Heart right ventricle (tissue), 16 donors: ENCODE measurements around the gene LRRC14B. TPM values are rescaled to one million over a fixed set of nuclear protein-coding genes. Genes with fewer than 3 reads are reported as not detected.
A peak's percentile ranks its signal among the peaks of the same experiment; 100 is the strongest.

Experiments
- ATAC-seq, 8 donors: fragments of 200-7000 bp; cut with Tn5 transposase; one replicate each; pipeline ENCODE4 v1.9.1; 2020; ENCODE audit warnings: mild to moderate bottlenecking in 8 of 8, moderate library complexity in 8 of 8, moderate number of reproducible peaks in 1 of 8
- DNase-seq, 2 donors: peaks; one replicate each; pipeline ENCODE4 v3.0.0-alpha.2; 2020
- H3K27ac ChIP-seq, 10 donors: fragments of 200-600 bp; sonication (generic) in 2 of 10; one replicate each; pipeline versions ENCODE4 v1.5.0 to v1.8.0; 2020 to 2022; ENCODE audit warnings: mild to moderate bottlenecking in 3 of 10
- H3K27me3 ChIP-seq, 7 donors: fragments of 200-600 bp; one replicate each; pipeline ENCODE4 v1.8.0; 2021 to 2022; ENCODE audit warnings: mild to moderate bottlenecking in 2 of 7
- H3K36me3 ChIP-seq, 9 donors: fragments of 200-600 bp; sonication (generic) in 1 of 9; one replicate each; pipeline versions ENCODE4 v1.5.0 to v1.8.0; 2020 to 2022; ENCODE audit warnings: mild to moderate bottlenecking in 2 of 9
- H3K4me1 ChIP-seq, 9 donors: fragments of 200-600 bp; sonication (generic) in 1 of 9; one replicate each; pipeline versions ENCODE4 v1.5.0 to v1.8.0; 2020 to 2022; ENCODE audit warnings: mild to moderate bottlenecking in 4 of 9
- H3K4me3 ChIP-seq, 10 donors: fragments of 200-600 bp; sonication (generic) in 2 of 10; one replicate each; pipeline versions ENCODE4 v1.5.0 to v1.8.0; 2020 to 2022; ENCODE audit warnings: mild to moderate bottlenecking in 7 of 10, moderate library complexity in 2 of 10
- H3K9me3 ChIP-seq, 11 donors: fragments of 200-600 bp in 10 of 11; sonication (generic) in 2 of 11; one replicate each; pipeline versions ENCODE4 v1.5.0 to v1.8.0; 2013 to 2022; ENCODE audit warnings: mild to moderate bottlenecking in 2 of 11, control low read depth in 1 of 11, moderate library complexity in 1 of 11
- CTCF ChIP-seq, 9 donors: fragments of 200-600 bp; sonication (generic) in 2 of 9; IDR thresholded peaks; one replicate each; pipeline versions ENCODE4 v1.5.0 to v1.8.0; 2021 to 2022; ENCODE audit warnings: antibody characterized with exemption in 9 of 9, mild to moderate bottlenecking in 5 of 9, moderate library complexity in 1 of 9
- WGBS, 2 donors: extraction: QIAGEN DNeasy Blood & Tissue Kit; methylation state at CpG; one replicate each; pipeline ENCODE4 v1.1.7; 2013; ENCODE audit warnings: inconsistent platforms in 1 of 2; 5-methylcytosine and 5-hydroxymethylcytosine counted together
- intact Hi-C, 10 donors: fragments of 100-400 bp; cut with DNase I; formaldehyde crosslinking; loops; one replicate each; pipeline versions ENCODE4 v1.11.1 to v1.14.2; 2022
- long read RNA-seq, 3 donors: library from polyadenylated mRNA; unstranded; transcript quantifications; one replicate each; pipeline ENCODE4 v2.0.0, GENCODE V29; 2020 to 2021
- polyA plus RNA-seq, 2 donors: library from polyadenylated mRNA; stranded (reverse); fragments of 200-250 nt; gene quantifications; one replicate each; pipeline ENCODE4 v1.2.3, GENCODE V29; 2013
- total RNA-seq, 10 donors: library from RNA; stranded (reverse); fragmentation: NEBNext Ultra II Directional in 3 of 10; extraction: Animal tissue kit (Norgen Biotek cat#: 25700) in 3 of 10; gene quantifications; one replicate each; pipeline versions ENCODE4 v1.2.1 to v1.2.4, GENCODE V29; 2021 to 2023
- donor health status: Arrhythmogenic right ventricular cardiomyopathy.
- donor health status: ischemic (EF 13 %, LVEDD 7.1; RV severe dilation, severe dysfunction).
- donor health status: healthy with polysubstance abuse.
- donor health status: DM: no; HTN: yes; CAD: no.
- donor health status: DM: no; HTN: no; CAD: no.
- donor health status: ischemic (EF 25% LVEDD 6.9; RV normal size, moderate dysfunction).
- donor health status: ischemic (EF 25% LVEDD 5.7; RV mildly dilated, moderate dysfunction).
- donor health status: healthy.
- donor health status: DM: yes; HTN: yes; CAD: no.
- donor health status: Ischemic cardiomyopathy.
- donor health status: ischemic (EF 35%, LVEDD 5.7; RV mildly dilated, moderate dysfunction).
- donor health status: nonischemic (EF 11% LVEDD 7.7; RV severe dilation, severe dysfunction).
- donor health status: DM: yes; HTN: yes; CAD: no.
- donor health status: PGD.
- donor health status: ischemic (EF 29% LVEDD 5.4; RV normal size, mild dysfunction).
- donor health status: nonischemic (EF 23%, LVEDD 6.1; RV moderate dilation, normal function).

The LRRC14B gene
- 10 to 100 TPM; 27.4 to 96.6 (median 58.3) TPM for total RNA-seq
- 10 to 100 TPM in 1 of 2 donors, 1 to 10 TPM in 1; 2.6 to 16.0 TPM for polyA plus RNA-seq
- long read RNA-seq, donor 1, transcript LRRC14B-201 (2 exons, 1,573 nt), result major isoform, 116 of 118 reads
- long read RNA-seq, donor 1, partial matches to known transcripts, result 0 of 118 reads
- long read RNA-seq, donor 1, other reads (novel, unspliced or antisense), result 2 of 118 reads
- long read RNA-seq, donor 2, transcript LRRC14B-201 (2 exons, 1,573 nt), result major isoform, 149 of 151 reads
- long read RNA-seq, donor 2, partial matches to known transcripts, result 0 of 151 reads
- long read RNA-seq, donor 2, other reads (novel, unspliced or antisense), result 2 of 151 reads
- long read RNA-seq, donor 3, transcript LRRC14B-201 (2 exons, 1,573 nt), result major isoform, 248 of 248 reads
- long read RNA-seq, donor 3, partial matches to known transcripts, result 0 of 248 reads
- long read RNA-seq, donor 3, other reads (novel, unspliced or antisense), result 0 of 248 reads

GRCh38 chr5:191036-191948 is at the start of gene LRRC14B:
LRRC14B (plus strand) TSS chr5:191495; CDS start chr5:191539, 44 bp downstream.
- TF ChIP-seq CTCF (IDR thresholded peaks at IDR 0.05), result no peak
- intact Hi-C loops, result no loop called here
- Histone ChIP-seq H3K36me3 (peaks cover 0 to 4% (median 0%) of the 10 kb centered on the region in 9 donors), H3K4me1 (peaks cover 6 to 64% (median 27%) of the 10 kb centered on the region in 9 donors), H3K4me3 (peak within 1 kb of the TSS; percentile 22 to 49 (median 42)), H3K27me3 (peaks cover 0 to 27% (median 7%) of the 10 kb centered on the region in 7 donors), H3K9me3 (no peaks in the 10 kb centered on the region), H3K27ac (peak within 1 kb of the TSS; percentile 58 to 97 (median 91))
- WGBS, 2 donors, result 12 to 19% methylated on average over 56 of the region's 56 CpGs
- ATAC-seq (peak; percentile 54 to 83 (median 78)), DNase-seq (peak; percentile 74 to 79)

GRCh38 chr5:141761-142160 is 49.5 kb upstream of the LRRC14B start:
- WGBS, 2 donors, result 90 to 91% methylated on average over 12 of the region's 12 CpGs

GRCh38 chr5:142246-142810 is 49.0 kb upstream of the LRRC14B start:
- TF ChIP-seq CTCF (IDR thresholded peaks at IDR 0.05), result no peak
- DNase-seq (no peak), ATAC-seq (no peak)
- intact Hi-C loops, result no loop called here
- Histone ChIP-seq H3K4me3 (no peak overlapping the region), H3K27me3 (peaks cover 0 to 12% (median 0%) of the 10 kb centered on the region in 7 donors), H3K4me1 (no peaks in the 10 kb centered on the region), H3K27ac (no peak overlapping the region), H3K9me3 (peaks cover 0 to 7% (median 5%) of the 10 kb centered on the region in 11 donors), H3K36me3 (no peaks in the 10 kb centered on the region)
- 93% methylated on average over 18 of the region's 18 CpGs for WGBS, 2 donors

More at GRCh38 chr5:141761-142160, 49.5 kb upstream of the LRRC14B start:
- Histone ChIP-seq H3K4me3 (no peak overlapping the region), H3K27ac (no peak overlapping the region), H3K36me3 (no peaks in the 10 kb centered on the region), H3K9me3 (peaks cover 0 to 1% (median 0%) of the 10 kb centered on the region in 11 donors), H3K4me1 (no peaks in the 10 kb centered on the region), H3K27me3 (peaks cover 0 to 12% (median 0%) of the 10 kb centered on the region in 7 donors)
- ATAC-seq (no peak), DNase-seq (no peak)
- no peak for TF ChIP-seq CTCF (IDR thresholded peaks at IDR 0.05)
- intact Hi-C loops, result no loop called here

- no peak for ATAC-seq
- Histone ChIP-seq H3K27me3 (peaks cover 0 to 12% (median 0%) of the 10 kb centered on the region in 7 donors), H3K36me3 (no peaks in the 10 kb centered on the region), H3K4me3 (no peak overlapping the region), H3K4me1 (no peaks in the 10 kb centered on the region), H3K27ac (no peak overlapping the region), H3K9me3 (peaks cover 0 to 14% (median 13%) of the 10 kb centered on the region in 11 donors)
- DNase-seq, result no peak
- 79 to 88% methylated on average over 17 of the region's 17 CpGs for WGBS, 2 donors
- intact Hi-C loops, result no loop called here
- TF ChIP-seq CTCF (IDR thresholded peaks at IDR 0.05), result no peak
These were observed 48.3 kb upstream of the LRRC14B start for GRCh38 chr5:143041-143440.
